H54 (cell line): ENCODE data around the gene SCAP.
"Not testable (repeated sequence)": the region's sequence is repeated elsewhere in the genome, so short reads cannot be mapped to it uniquely, and the experiment has no call there.

Source experiments
- DNase-seq: peaks from one replicate; pipeline ENCODE4 v3.0.0; 2011; ENCODE audit warnings: low spot score, mixed read lengths; ENCODE audit not compliant: insufficient read length
- FAIRE-seq: peaks from 3 replicates; lab custom pipeline; 2011; peaks lifted over from hg19 to GRCh38; lab: Jason Lieb, UNC
- POLR2A ChIP-seq: IDR thresholded peaks from 2 replicates; pipeline ENCODE4 v1.6.1; 2011; ENCODE audit warnings: low read depth, mild to moderate bottlenecking, low read length

The SCAP gene

DNA sequence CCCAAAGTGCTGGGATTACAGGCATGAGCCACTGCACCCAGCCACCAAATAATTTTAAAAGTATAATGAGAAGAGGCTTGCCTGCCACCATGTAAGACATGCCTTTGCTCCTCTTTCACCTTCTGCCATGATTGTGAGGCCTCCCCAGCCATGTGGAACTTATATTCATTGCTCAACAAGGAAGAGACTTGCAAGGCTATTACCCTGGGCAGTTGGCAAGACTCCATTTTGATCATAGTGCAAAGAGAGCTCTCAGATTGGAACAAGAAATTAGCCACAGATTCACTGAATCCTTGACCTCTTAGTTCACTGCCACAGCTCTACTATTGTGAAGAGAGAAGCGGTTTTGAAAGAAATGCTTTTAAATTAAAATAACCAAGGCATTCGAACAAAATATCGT, 6.1 kb downstream of the SCAP start:
- FAIRE-seq, result no peak
- no peak for DNase-seq

GRCh38 chr3:47468315-47468714, 7.4 kb downstream of the SCAP start:
- DNase-seq, FAIRE-seq: not testable (repeated sequence)

More for the DNA sequence above, 6.1 kb downstream of the SCAP start:
- TF ChIP-seq POLR2A, result no peak

DNA sequence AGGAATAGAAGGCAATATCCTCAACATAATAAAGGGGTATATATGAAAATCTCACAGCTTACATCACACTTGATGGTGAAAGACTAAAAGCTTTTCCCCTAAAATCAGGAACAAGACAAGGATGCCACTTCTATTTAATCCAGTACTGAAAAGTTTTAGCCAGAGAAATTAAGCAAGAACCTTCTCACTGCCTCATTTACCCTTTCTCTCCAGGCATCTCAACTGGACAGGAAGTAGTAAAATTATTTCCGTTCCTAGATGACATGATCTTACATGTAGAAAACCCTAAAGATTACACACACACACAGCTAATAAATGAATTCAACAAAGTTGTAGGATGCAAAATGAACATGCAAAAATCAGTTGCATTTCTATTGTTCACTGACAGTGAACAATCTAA, 11.2 kb downstream of the SCAP start:
- DNase-seq, result no peak
- no peak for FAIRE-seq
- no peak for TF ChIP-seq POLR2A

GRCh38 chr3:47459534-47460085, 16.1 kb downstream of the SCAP start:
- FAIRE-seq, DNase-seq: not testable (repeated sequence)

GRCh38 chr3:47456984-47457383, 18.8 kb downstream of the SCAP start:
- no peak for TF ChIP-seq POLR2A
- FAIRE-seq (no peak), DNase-seq (no peak)

GRCh38 chr3:47455806-47456452, 19.8 kb downstream of the SCAP start:
- no peak for FAIRE-seq
- TF ChIP-seq POLR2A, result no peak
- no peak for DNase-seq

- DNase-seq, result no peak
- no peak for TF ChIP-seq POLR2A
- no peak for FAIRE-seq
Measured at GRCh38 chr3:47452453-47453215, 23.1 kb downstream of the SCAP start.

- no peak for DNase-seq
- no peak for FAIRE-seq
- TF ChIP-seq POLR2A, result no peak
Measured at GRCh38 chr3:47444103-47444502, 31.6 kb downstream of the SCAP start.

DNA sequence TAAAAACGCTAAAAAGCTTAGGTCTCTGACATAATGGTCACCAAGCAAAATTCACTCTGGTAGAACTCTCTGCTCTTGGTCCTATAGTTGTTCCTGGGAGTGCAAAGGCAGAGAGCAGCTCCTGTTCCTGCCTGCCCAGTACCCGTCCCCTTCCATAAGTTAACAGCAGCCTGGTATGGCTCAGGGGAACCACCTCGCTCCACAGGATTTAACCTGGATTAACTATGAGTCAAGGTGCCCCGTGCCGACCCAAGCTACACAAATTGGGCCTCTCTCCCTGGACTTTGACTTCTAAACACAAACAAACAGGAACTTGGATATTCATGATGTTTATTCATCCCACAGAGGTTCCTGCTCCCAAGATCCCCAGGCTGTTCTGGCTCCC, 32.1 kb downstream of the SCAP start:
- TF ChIP-seq POLR2A, result no peak
- DNase-seq (no peak), FAIRE-seq (no peak)

- TF ChIP-seq POLR2A, result no peak
- FAIRE-seq, result no peak
- DNase-seq, result no peak
Measured at GRCh38 chr3:47441796-47442551, 33.8 kb downstream of the SCAP start.

- no peak for TF ChIP-seq POLR2A
- FAIRE-seq (no peak), DNase-seq (no peak)
Measured at GRCh38 chr3:47440131-47440530, 35.6 kb downstream of the SCAP start.

DNA sequence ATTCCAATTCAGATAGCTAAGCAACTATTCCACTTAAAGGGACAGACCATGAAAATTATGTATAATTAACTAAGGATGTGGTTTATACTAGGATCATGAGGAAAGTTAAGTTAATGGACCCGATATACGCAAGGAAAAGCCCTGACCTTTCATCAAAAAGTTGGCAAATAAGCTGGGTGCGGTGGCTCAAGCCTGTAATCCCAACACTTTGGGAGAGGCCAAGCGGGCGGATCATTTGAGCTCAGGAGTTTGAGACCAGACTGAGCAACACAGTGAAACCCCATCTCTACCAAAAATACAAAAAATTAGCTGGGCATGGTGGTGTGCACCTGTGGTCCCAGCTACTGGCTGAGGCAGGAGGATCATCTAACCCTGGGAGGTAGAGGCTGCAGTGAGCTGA, 39.6 kb downstream of the SCAP start:
- FAIRE-seq, result no peak
- no peak for TF ChIP-seq POLR2A
- DNase-seq, result no peak

DNA sequence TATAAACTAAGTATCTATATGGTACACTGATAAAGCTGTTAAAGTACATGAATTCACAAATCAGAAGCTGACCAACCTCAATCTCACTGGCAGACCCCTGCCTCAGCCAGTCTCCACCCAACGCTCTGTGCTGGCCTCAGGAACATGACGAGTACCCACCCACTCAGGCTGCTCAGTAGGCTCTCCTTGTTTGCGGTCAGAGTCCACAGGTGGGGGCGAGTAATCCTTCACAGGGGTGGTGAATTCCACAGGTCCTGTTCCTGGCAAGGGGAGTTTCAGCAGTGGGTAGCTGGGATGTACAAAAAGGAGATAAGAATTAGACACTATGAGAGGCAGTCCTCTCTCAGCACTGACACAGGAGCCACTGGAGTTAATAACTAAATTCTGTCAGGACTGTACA, 40.9 kb downstream of the SCAP start:
- DNase-seq (no peak), FAIRE-seq (no peak)
- TF ChIP-seq POLR2A, result no peak

GRCh38 chr3:47433796-47434195, 41.9 kb downstream of the SCAP start:
- DNase-seq (no peak), FAIRE-seq (no peak)
- no peak for TF ChIP-seq POLR2A
